Large intestine (tissue), 3 donors: Measurements from ENCODE around the gene ERC2. TPM values are rescaled to one million over a fixed set of nuclear protein-coding genes. Genes with fewer than 3 reads are reported as not detected.

Experiments used
- DNase-seq, 2 donors: peaks; one replicate each; pipeline versions ENCODE4 v3.0.0 to v3.0.0-alpha.2; 2013
- H3K27ac ChIP-seq: one replicate; pipeline ENCODE4 v1.5.1; 2013; ENCODE audit warnings: low read length
- H3K27me3 ChIP-seq: 2 replicates; pipeline ENCODE4 v1.6.1; 2013; ENCODE audit warnings: low read length; ENCODE audit not compliant: control insufficient read depth, insufficient read depth
- H3K36me3 ChIP-seq: 2 replicates; pipeline ENCODE4 v1.6.1; 2013; ENCODE audit warnings: low read length; ENCODE audit not compliant: control insufficient read depth, insufficient read depth
- H3K4me1 ChIP-seq: one replicate; pipeline ENCODE4 v1.6.1; 2013; ENCODE audit warnings: low read length; ENCODE audit not compliant: control insufficient read depth, insufficient read depth
- H3K4me3 ChIP-seq: one replicate; pipeline ENCODE4 v1.5.1; 2013; ENCODE audit warnings: low read length
- H3K9me3 ChIP-seq: one replicate; pipeline ENCODE4 v1.6.1; 2013; ENCODE audit warnings: mild to moderate bottlenecking, low read depth, low read length, moderate library complexity; ENCODE audit not compliant: control insufficient read depth
- WGBS: methylation state at CpG from one replicate; pipeline ENCODE4 v1.1.5; 2013; ENCODE audit warnings: low lambda C conversion rate; ENCODE audit not compliant: insufficient coverage; 5-methylcytosine and 5-hydroxymethylcytosine counted together
- polyA plus RNA-seq: library from polyadenylated mRNA; unstranded; fragments of 120-200 nt; gene quantifications from one replicate; pipeline ENCODE4 v1.2.1, GENCODE V29; 2013

ERC2 gene
- polyA plus RNA-seq, 1 donor: 2.4 TPM

DNA sequence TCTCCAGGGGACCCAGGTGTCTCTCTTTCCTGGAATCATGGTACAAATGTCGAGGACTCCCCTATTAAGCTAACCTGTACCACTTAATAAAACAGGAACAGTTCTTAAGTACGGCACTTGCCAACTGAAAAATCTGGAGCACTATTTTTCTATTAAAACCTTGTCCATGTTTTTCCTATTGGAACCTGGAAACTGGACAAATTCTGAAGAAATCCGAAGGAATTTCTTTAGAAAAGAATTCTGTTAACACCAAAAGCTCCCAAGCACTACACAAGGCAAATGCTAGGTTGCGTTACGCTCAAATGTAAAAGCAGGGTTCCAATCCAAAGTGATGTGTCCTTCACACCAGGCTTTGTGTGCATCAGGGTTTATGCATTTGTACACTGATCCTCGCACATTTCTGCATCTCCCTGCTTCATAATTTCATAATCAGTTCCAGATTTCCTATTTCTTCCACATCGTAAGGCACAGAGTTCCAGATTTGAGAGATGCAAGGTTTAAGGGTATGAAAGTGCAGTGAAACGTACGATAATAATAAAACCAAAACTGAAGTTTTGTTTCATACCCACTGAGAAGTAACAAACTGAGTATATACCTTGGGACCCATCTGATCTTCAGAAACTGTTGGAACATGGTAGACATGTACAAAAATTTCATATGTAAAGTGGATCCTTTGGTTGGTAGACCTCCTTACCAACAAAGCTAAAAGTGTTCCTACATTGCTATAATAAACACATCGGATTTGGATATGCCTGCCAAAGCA lies 849.0 kb downstream of the ERC2 start:
- no peak for DNase-seq
- no peaks in the 10 kb centered on the region for H3K9me3 ChIP-seq
- H3K4me3 ChIP-seq: no peak overlapping the region
- no peaks in the 10 kb centered on the region for H3K4me1 ChIP-seq
- peaks cover 4% of the 10 kb centered on the region for H3K27me3 ChIP-seq
- H3K27ac ChIP-seq: no peak overlapping the region
- WGBS: 73% methylated on average over 3 of the region's 10 CpGs
- H3K36me3 ChIP-seq: no peaks in the 10 kb centered on the region

DNA sequence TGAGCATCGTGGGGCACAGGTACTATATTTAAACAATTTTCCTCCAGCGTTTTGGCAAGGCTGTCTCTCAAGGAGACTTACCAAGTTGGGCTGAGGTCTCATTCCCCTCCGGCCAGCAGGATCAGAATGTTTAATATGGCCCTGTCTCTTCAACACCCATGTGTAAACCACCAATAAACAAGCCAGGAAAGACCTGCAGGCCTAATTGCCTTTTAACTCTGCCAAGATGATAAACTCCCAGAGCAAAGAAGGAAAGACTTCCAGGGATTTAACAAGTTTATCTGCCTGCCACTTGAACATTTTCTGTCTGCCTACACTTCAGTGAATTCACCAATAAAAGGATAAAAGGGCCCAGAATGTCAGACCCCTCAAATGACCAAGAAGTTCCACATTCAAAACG lies 850.9 kb downstream of the ERC2 start:
- Histone ChIP-seq H3K9me3 (no peaks in the 10 kb centered on the region), H3K4me1 (no peaks in the 10 kb centered on the region), H3K4me3 (no peak overlapping the region), H3K27ac (no peak overlapping the region), H3K36me3 (no peaks in the 10 kb centered on the region), H3K27me3 (peaks cover 4% of the 10 kb centered on the region)
- DNase-seq: no peak
- no CpG with 5 or more reads among the region's 4 CpGs for WGBS

DNA sequence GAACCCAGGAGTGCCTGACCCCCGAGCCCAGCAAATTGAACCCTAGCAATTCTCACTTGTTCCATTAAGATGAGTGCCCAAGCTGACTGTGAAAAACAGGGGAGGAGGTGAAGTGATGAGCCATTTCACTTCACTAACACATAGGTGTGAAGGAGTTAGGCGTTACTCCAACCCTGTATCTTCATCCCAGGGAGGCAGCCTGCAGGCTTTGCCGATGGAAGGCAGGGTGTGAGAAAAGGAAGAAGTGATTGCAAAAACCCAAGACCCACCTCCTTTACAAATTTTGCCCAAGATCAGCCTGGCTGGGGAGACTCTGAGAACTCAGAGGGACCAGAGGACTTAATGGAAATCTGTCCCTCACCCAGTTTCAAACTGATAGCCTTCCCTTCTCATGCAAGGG lies 851.5 kb downstream of the ERC2 start:
- H3K4me3 ChIP-seq: no peak overlapping the region
- WGBS: no CpG with 5 or more reads among the region's 3 CpGs
- H3K27ac ChIP-seq: no peak overlapping the region
- peaks cover 4% of the 10 kb centered on the region for H3K27me3 ChIP-seq
- H3K4me1 ChIP-seq: no peaks in the 10 kb centered on the region
- no peaks in the 10 kb centered on the region for H3K9me3 ChIP-seq
- DNase-seq: no peak
- no peaks in the 10 kb centered on the region for H3K36me3 ChIP-seq

DNA sequence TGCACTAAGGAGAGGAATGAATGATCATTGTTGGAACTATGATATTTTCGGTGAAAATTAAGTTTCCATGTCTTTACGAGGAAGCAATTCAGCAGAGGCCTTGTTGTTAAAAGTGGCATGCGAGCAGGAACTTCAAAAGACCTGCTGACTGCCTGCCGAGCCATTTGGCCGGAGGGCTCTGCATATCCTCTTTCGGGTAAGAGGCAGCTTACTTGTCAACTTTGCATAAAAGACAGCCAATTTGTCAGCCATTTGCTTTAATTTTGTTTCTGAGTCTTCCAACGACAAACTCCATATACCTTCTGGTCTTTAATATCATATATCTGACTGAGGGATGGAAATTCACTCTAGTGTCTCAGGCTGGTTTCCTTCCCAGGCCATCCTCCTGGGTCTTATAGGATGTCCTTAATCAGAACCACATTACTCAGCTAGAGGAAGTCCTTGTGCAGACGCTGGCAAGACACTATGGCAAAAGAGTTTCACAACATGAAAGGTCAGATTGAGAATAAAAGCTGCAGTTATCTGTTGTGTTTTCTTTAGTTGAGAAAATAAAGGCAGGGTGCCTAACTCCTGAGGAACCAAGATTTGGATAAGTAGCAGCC lies 852.5 kb downstream of the ERC2 start:
- no peak overlapping the region for H3K4me3 ChIP-seq
- H3K27ac ChIP-seq: no peak overlapping the region
- H3K36me3 ChIP-seq: no peaks in the 10 kb centered on the region
- 90% methylated on average over 2 of the region's 8 CpGs for WGBS
- no peak for DNase-seq
- H3K27me3 ChIP-seq: peaks cover 4% of the 10 kb centered on the region
- H3K9me3 ChIP-seq: no peaks in the 10 kb centered on the region
- no peaks in the 10 kb centered on the region for H3K4me1 ChIP-seq

DNA sequence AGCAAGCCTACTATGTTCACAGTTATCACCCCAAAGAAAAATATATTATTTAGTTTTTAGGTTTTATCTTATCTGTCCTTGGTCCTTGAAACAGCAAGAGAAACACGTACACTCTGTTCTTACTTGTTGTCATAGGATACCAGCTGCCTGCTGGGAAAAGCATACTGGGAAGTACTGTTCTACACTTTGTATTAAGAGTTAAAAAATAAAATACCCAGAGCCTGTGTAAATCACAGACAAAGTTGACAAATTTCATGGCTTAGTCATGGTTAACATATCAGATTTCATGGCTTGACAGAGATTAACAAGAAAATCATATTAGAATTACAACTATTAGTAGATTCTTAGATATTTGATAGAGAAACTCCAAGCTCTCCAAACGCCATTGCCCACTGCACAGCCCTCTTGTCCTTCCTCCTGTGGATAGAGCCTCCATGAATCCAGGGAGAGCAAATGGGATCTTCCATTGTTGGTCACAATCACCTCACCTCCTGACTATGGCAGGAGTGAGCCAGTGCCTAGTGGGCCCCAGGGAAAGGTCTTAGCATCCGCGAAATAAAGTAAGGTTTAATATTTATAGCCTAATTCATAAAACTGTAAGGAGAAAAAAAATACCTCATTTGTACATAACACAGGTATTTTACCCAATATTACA lies 853.1 kb downstream of the ERC2 start:
- no peak overlapping the region for H3K4me3 ChIP-seq
- H3K27me3 ChIP-seq: peaks cover 4% of the 10 kb centered on the region
- no peaks in the 10 kb centered on the region for H3K9me3 ChIP-seq
- WGBS: no CpG with 5 or more reads among the region's 4 CpGs
- H3K4me1 ChIP-seq: no peaks in the 10 kb centered on the region
- H3K27ac ChIP-seq: no peak overlapping the region
- no peaks in the 10 kb centered on the region for H3K36me3 ChIP-seq
- no peak for DNase-seq

DNA sequence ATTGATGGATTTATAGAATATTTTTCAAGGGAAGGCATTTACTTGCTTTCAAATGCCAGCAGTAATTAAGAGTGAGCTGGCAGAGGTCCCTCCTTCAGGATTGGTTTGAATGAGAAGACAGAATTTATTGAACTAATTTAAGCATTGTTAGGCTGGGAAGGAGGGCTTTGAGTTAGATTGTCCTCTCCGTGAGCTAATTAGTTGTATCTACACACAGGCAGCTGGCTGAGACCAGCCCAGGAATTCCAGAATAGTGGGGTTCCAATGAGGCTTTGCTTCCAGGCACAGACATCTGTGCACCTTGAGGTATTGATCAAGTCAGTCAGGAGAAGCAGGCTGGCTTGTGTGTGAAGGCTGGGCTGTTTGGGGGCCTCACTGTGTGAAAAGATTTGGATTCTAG lies 857.1 kb downstream of the ERC2 start:
- H3K27ac ChIP-seq: no peak overlapping the region
- no peak overlapping the region for H3K4me3 ChIP-seq
- no peak for DNase-seq
- H3K36me3 ChIP-seq: no peaks in the 10 kb centered on the region
- H3K4me1 ChIP-seq: no peaks in the 10 kb centered on the region
- H3K9me3 ChIP-seq: no peaks in the 10 kb centered on the region
- H3K27me3 ChIP-seq: peaks cover 2% of the 10 kb centered on the region
- no CpG with 5 or more reads among the region's 1 CpG for WGBS

DNA sequence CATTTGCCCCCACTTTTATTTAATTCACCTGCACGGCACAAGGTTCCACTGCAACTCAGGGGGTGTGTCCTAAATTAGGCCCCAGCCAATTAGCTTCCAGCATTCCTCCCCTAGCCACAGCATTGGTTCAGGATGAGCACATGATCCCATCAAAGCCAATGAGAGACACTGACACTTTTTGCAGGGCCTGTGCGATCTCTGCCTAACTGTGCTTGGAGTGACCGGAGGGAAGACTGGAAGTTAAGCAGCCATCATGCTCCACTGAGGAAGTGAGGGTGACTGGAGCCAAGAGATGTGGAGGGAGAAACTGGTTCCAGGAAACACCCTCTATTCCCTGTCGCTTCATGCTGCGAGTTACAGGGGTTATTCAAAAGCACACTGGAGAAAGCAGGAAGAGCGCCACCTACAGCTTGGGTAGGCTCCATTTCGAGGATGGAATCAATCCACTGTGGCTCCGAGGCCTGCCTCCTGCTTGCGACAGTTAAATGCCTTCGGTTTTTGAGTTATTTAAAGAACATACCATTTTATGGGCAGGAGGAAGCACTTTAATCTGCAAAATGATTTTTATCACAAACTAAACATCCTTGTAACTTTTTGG lies 858.9 kb downstream of the ERC2 start:
- Histone ChIP-seq H3K4me1 (no peaks in the 10 kb centered on the region), H3K4me3 (no peak overlapping the region), H3K9me3 (no peaks in the 10 kb centered on the region), H3K27me3 (peaks cover 2% of the 10 kb centered on the region), H3K27ac (no peak overlapping the region), H3K36me3 (no peaks in the 10 kb centered on the region)
- no CpG with 5 or more reads among the region's 10 CpGs for WGBS
- DNase-seq: no peak

DNA sequence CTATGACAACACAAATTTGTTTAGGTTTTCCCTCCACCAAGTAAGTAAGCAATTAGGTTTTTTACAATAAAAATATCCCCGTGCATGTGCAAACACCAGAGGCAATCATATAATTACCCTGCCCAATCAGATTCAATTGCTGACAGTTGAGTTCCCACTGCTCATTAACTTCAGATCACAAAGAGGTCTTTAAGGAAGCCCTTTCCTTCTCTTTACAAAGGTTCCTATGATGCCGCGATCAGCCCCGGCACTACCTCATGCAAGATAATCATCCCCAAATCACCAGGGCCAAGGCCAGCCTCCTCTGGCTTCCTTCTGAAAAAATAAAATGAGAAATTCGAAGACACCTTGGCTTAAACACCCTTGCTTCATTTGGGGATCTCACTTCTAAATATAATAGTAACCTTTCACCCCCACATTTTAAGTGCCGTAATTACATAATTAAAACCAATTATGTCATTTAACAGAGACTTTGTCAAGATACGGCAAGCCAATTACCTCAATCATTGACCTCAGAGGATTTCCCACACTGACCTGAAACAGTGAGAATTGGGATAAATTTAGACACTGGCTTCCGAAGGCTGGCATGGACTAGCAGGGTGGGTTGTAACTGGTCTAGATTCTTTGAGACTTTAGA lies 859.8 kb downstream of the ERC2 start:
- 20% methylated on average over 1 of the region's 8 CpGs for WGBS
- H3K36me3 ChIP-seq: no peaks in the 10 kb centered on the region
- H3K4me3 ChIP-seq: no peak overlapping the region
- H3K27ac ChIP-seq: no peak overlapping the region
- peaks cover 2% of the 10 kb centered on the region for H3K27me3 ChIP-seq
- H3K4me1 ChIP-seq: no peaks in the 10 kb centered on the region
- H3K9me3 ChIP-seq: no peaks in the 10 kb centered on the region
- no peak for DNase-seq

DNA sequence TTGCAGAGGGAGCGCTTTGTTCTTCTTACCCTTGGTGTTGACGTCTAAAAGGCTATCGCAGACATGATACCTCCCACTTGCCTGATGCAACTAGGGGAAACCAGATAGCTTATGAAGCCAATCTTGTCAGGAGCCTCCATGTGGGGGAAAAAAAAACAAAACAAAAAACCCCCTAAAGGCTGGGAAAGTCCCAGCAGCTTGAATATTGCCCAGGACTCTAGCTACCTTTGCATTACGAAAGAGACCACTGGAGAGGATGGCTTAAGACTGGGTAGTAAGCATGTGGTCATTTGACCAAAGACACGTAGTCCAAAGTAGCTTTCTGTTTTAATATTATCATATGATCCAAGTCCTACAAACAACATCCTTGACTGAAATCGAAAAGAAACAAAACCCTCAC lies 860.4 kb downstream of the ERC2 start:
- peaks cover 2% of the 10 kb centered on the region for H3K27me3 ChIP-seq
- no peak for DNase-seq
- no peak overlapping the region for H3K27ac ChIP-seq
- no peaks in the 10 kb centered on the region for H3K36me3 ChIP-seq
- no peaks in the 10 kb centered on the region for H3K4me1 ChIP-seq
- no peak overlapping the region for H3K4me3 ChIP-seq
- WGBS: no CpG with 5 or more reads among the region's 6 CpGs
- no peaks in the 10 kb centered on the region for H3K9me3 ChIP-seq

DNA sequence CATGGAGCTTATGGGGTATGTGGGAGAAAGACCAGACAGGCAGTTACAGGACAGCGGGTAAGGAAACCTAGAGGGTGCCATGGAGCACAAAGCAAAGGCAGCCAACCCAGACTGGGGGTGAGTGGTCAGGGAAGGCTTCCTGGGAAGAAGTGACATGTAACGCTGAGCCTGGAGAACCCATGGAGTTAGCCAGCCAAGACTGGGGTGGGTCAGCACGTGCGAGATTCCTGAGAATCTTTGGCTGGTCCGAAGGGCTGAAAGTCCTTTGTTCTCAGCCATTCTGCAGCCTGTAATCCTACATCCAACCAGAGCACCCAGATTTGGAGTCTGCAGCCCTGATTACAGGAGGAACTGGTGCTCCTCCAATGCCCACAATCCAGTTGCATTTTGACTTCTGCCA lies 861.1 kb downstream of the ERC2 start:
- H3K9me3 ChIP-seq: no peaks in the 10 kb centered on the region
- no peak overlapping the region for H3K27ac ChIP-seq
- no peak overlapping the region for H3K4me3 ChIP-seq
- no CpG with 5 or more reads among the region's 5 CpGs for WGBS
- no peak for DNase-seq
- H3K36me3 ChIP-seq: no peaks in the 10 kb centered on the region
- H3K4me1 ChIP-seq: no peaks in the 10 kb centered on the region
- H3K27me3 ChIP-seq: peaks cover 5% of the 10 kb centered on the region
